GM10266 (cell line): ENCODE measurements around the gene GRB10.

Source experiments
- DNase-seq: peaks from one replicate; pipeline ENCODE4 v3.0.0; 2012; ENCODE audit errors: extremely low spot score
- CTCF ChIP-seq: IDR thresholded peaks from 2 replicates; pipeline ENCODE4 v1.5.1; 2012; ENCODE audit warnings: mild to moderate bottlenecking, low read depth; ENCODE audit not compliant: control insufficient read depth, insufficient read depth; ENCODE audit errors: missing control alignments

Gene GRB10

GRCh38 chr7:50591098-50591479 lies 191.6 kb downstream of the GRB10 start:
- DNase-seq, result no peak
- no peak for TF ChIP-seq CTCF

DNA sequence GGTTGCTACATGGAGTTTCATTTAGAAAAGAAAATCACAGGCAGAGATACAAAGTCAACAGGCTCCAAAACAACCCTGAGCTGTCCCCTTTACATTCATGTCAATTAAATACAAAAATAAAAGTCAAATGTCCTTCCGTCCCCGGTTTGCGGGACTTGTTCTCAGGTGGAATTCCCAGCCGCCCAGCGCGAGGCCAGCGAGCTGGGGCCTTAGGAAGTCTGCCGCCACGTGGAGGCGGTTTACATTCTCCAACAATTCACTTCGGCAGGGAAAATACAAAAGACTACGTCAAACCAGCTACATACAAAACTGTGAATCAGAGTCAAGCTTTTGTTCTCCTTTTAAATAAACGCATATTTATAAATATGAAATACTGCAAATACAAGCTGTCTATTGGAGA lies 192.2 kb downstream of the GRB10 start:
- TF ChIP-seq CTCF, result no peak

DNA sequence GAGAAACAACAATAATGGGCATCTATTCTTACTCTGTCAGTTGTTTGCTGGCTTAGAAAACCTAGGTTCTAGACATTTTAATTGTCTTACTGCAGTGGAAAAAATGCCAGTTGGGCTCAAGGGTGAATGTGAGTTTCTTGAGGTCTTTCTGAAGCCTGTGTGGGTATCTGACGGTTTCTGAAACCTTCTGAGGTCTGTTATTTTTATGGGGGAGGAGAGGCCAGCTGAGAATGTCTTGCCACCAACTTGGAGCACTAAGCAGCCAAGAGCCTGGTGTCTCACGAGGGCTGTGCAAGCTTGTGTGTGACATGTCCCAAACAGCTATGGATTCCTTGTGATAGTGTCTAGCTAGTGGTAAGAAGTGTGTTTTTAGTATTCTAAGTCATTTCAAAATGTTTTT lies 193.3 kb downstream of the GRB10 start:
- DNase-seq, result no peak

More for the DNA sequence above, 192.2 kb downstream of the GRB10 start:
- DNase-seq, result no peak

DNA sequence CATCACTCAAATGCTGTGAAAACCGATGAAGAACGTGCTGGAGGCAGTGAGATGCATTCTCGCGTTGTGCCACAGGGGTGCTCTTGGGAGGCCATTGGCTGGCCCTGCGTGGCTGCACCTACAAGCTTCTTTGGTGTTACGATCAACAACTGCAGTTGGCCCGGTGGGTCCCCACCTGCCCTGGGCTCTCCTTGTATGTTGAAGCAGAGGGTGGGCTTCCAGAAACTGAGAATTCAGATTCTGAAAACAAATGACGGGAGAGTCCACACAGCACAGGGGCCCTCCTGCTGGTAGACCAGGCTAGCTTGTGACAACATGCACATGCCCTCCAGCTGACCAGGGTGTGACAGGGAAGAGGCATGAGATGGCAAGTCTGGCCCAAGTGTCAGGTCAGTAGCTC lies 193.8 kb downstream of the GRB10 start:
- TF ChIP-seq CTCF, result no peak
- no peak for DNase-seq

More for the DNA sequence above, 193.3 kb downstream of the GRB10 start:
- TF ChIP-seq CTCF, result no peak

DNA sequence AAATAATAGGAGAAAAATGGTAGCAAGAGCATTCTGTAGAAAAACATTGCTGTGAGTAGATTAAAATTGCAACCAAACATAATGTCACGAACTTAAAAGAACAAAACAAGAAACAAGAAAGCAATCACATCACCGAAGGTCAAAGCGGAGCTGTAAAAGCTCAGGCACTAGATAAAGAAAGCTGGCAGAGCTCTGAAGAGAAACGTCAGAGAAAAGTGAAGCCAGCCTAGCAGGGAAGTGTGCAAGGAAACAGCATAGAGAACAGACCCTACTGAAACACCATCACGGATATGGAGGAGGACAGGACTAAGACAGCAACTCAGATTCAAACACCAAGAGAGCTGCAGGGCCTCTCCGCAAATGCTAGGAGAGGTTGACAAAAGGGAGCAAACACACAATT lies 195.0 kb downstream of the GRB10 start:
- DNase-seq, result no peak
- no peak for TF ChIP-seq CTCF

DNA sequence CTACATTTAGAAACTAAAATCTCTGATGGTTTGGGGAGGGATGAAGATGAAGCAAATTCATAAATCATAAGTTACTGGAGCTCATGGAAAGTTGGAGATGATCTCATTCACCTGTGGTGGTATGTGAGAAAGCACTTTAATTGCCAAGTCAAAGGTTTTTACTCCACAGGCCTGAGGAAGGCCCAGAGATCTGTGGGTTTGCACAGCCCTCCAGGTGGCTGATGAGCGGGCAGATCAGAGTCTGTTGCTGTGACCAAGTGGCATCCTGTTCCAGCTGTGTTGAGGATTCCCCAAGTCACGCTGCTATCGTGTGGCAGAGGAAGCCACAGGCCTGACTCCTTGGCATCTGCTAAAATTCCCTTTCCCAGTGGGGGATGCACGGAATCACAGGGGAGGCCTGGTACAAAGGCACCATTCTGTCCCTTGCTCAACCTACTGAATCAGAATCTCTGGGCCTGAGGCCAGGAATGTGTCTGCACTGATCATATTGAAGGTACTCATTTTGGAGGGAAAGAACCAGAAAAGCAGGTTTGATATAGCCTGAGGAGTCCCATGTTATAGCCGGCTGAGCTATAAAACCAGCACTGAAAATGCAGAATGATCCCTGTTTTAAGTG lies 197.8 kb downstream of the GRB10 start:
- no peak for DNase-seq

More for the DNA sequence above, 197.8 kb downstream of the GRB10 start:
- no peak for TF ChIP-seq CTCF
